Measurements from ENCODE around the gene ADGRG7.

The ADGRG7 gene

GRCh38 chr3:100743535-100743934 lies 134.1 kb downstream of the ADGRG7 start:
- DNase-seq (ENCODE audit: low spot score): peak; percentile 22

GRCh38 chr3:100744671-100745070 lies 135.3 kb downstream of the ADGRG7 start:
- no peak for DNase-seq (ENCODE audit: low spot score)
